ENCODE measurements around the gene SLC34A2.

GRCh38 chr4:25704516-25704915 lies 48.9 kb downstream of the SLC34A2 start:
- TF ChIP-seq CTCF (conservative IDR thresholded peaks at IDR 0.05; ENCODE audit: low read depth in 2 of 2), result no peak
- no peak for TF ChIP-seq POLR2AphosphoS5 (IDR thresholded peaks at IDR 0.05; ENCODE audit: low read depth)
- TF ChIP-seq ZNF462 (CRISPR knock-in tag; IDR thresholded peaks at IDR 0.05), result no peak
- TF ChIP-seq REST (IDR thresholded peaks at IDR 0.05; ENCODE audit: unreplicated experiment), result no peak
- TF ChIP-seq ETS1 (IDR thresholded peaks at IDR 0.05), result no peak

All from GM23338 (cell line).